Heart right ventricle (tissue), 16 donors: ENCODE measurements around the gene NAV3. TPM values are rescaled to one million over a fixed set of nuclear protein-coding genes. Genes with fewer than 3 reads are reported as not detected.

Source experiments
- ATAC-seq, 8 donors: fragments of 200-7000 bp; cut with Tn5 transposase; one replicate each; pipeline ENCODE4 v1.9.1; 2020; ENCODE audit warnings: mild to moderate bottlenecking in 8 of 8, moderate library complexity in 8 of 8, moderate number of reproducible peaks in 1 of 8
- DNase-seq, 2 donors: peaks; one replicate each; pipeline ENCODE4 v3.0.0-alpha.2; 2020
- H3K27ac ChIP-seq, 10 donors: fragments of 200-600 bp; sonication (generic) in 2 of 10; one replicate each; pipeline versions ENCODE4 v1.5.0 to v1.8.0; 2020 to 2022; ENCODE audit warnings: mild to moderate bottlenecking in 3 of 10
- H3K27me3 ChIP-seq, 7 donors: fragments of 200-600 bp; one replicate each; pipeline ENCODE4 v1.8.0; 2021 to 2022; ENCODE audit warnings: mild to moderate bottlenecking in 2 of 7
- H3K36me3 ChIP-seq, 9 donors: fragments of 200-600 bp; sonication (generic) in 1 of 9; one replicate each; pipeline versions ENCODE4 v1.5.0 to v1.8.0; 2020 to 2022; ENCODE audit warnings: mild to moderate bottlenecking in 2 of 9
- H3K4me1 ChIP-seq, 9 donors: fragments of 200-600 bp; sonication (generic) in 1 of 9; one replicate each; pipeline versions ENCODE4 v1.5.0 to v1.8.0; 2020 to 2022; ENCODE audit warnings: mild to moderate bottlenecking in 4 of 9
- H3K4me3 ChIP-seq, 10 donors: fragments of 200-600 bp; sonication (generic) in 2 of 10; one replicate each; pipeline versions ENCODE4 v1.5.0 to v1.8.0; 2020 to 2022; ENCODE audit warnings: mild to moderate bottlenecking in 7 of 10, moderate library complexity in 2 of 10
- H3K9me3 ChIP-seq, 11 donors: fragments of 200-600 bp in 10 of 11; sonication (generic) in 2 of 11; one replicate each; pipeline versions ENCODE4 v1.5.0 to v1.8.0; 2013 to 2022; ENCODE audit warnings: mild to moderate bottlenecking in 2 of 11, control low read depth in 1 of 11, moderate library complexity in 1 of 11
- WGBS, 2 donors: extraction: QIAGEN DNeasy Blood & Tissue Kit; methylation state at CpG; one replicate each; pipeline ENCODE4 v1.1.7; 2013; ENCODE audit warnings: inconsistent platforms in 1 of 2; 5-methylcytosine and 5-hydroxymethylcytosine counted together
- intact Hi-C, 10 donors: fragments of 100-400 bp; cut with DNase I; formaldehyde crosslinking; loops; one replicate each; pipeline versions ENCODE4 v1.11.1 to v1.14.2; 2022
- polyA plus RNA-seq, 2 donors: library from polyadenylated mRNA; stranded (reverse); fragments of 200-250 nt; gene quantifications; one replicate each; pipeline ENCODE4 v1.2.3, GENCODE V29; 2013
- total RNA-seq, 10 donors: library from RNA; stranded (reverse); fragmentation: NEBNext Ultra II Directional in 3 of 10; extraction: Animal tissue kit (Norgen Biotek cat#: 25700) in 3 of 10; gene quantifications; one replicate each; pipeline versions ENCODE4 v1.2.1 to v1.2.4, GENCODE V29; 2021 to 2023
- TF ChIP-seq, protein P1 (sequence below), 9 donors: fragments of 200-600 bp; sonication (generic) in 2 of 9; IDR thresholded peaks; one replicate each; pipeline versions ENCODE4 v1.5.0 to v1.8.0; 2021 to 2022; ENCODE audit warnings: antibody characterized with exemption in 9 of 9, mild to moderate bottlenecking in 5 of 9, moderate library complexity in 1 of 9
- donor health status: Arrhythmogenic right ventricular cardiomyopathy.
- donor health status: ischemic (EF 13 %, LVEDD 7.1; RV severe dilation, severe dysfunction).
- donor health status: healthy with polysubstance abuse.
- donor health status: DM: no; HTN: yes; CAD: no.
- donor health status: DM: no; HTN: no; CAD: no.
- donor health status: ischemic (EF 25% LVEDD 6.9; RV normal size, moderate dysfunction).
- donor health status: ischemic (EF 25% LVEDD 5.7; RV mildly dilated, moderate dysfunction).
- donor health status: healthy.
- donor health status: DM: yes; HTN: yes; CAD: no.
- donor health status: Ischemic cardiomyopathy.
- donor health status: ischemic (EF 35%, LVEDD 5.7; RV mildly dilated, moderate dysfunction).
- donor health status: nonischemic (EF 11% LVEDD 7.7; RV severe dilation, severe dysfunction).
- donor health status: DM: yes; HTN: yes; CAD: no.
- donor health status: PGD.
- donor health status: ischemic (EF 29% LVEDD 5.4; RV normal size, mild dysfunction).
- donor health status: nonischemic (EF 23%, LVEDD 6.1; RV moderate dilation, normal function).

NAV3 gene
- total and polyA plus RNA-seq, 12 donors, result 0.91 to 7.6 (median 4.6) TPM

DNA sequence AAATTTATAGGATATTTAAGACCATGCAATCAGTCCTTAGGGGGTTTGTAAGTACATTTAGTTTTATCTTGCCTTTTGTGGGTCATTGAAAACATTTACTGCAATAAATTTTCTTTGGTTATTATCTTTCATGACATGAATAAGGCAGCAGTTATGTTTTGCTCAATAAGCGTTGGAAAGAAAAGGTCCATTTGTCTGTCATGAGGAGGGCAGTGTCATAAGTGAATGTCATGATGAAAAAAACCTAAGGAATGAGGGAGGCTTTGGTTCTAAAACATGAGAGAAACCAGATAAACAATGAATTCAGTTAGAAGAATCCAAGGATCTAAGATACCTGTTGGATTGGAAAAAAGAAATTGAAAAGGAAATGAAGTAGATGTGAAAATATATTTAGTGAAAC, 209.4 kb downstream of the NAV3 start:
- H3K9me3 ChIP-seq, result peaks cover 0 to 20% (median 0%) of the 10 kb centered on the region in 11 donors
- 87 to 93% methylated on average over 1 of the region's 1 CpG for WGBS, 2 donors
- TF ChIP-seq, protein P1, sequence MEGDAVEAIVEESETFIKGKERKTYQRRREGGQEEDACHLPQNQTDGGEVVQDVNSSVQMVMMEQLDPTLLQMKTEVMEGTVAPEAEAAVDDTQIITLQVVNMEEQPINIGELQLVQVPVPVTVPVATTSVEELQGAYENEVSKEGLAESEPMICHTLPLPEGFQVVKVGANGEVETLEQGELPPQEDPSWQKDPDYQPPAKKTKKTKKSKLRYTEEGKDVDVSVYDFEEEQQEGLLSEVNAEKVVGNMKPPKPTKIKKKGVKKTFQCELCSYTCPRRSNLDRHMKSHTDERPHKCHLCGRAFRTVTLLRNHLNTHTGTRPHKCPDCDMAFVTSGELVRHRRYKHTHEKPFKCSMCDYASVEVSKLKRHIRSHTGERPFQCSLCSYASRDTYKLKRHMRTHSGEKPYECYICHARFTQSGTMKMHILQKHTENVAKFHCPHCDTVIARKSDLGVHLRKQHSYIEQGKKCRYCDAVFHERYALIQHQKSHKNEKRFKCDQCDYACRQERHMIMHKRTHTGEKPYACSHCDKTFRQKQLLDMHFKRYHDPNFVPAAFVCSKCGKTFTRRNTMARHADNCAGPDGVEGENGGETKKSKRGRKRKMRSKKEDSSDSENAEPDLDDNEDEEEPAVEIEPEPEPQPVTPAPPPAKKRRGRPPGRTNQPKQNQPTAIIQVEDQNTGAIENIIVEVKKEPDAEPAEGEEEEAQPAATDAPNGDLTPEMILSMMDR (IDR thresholded peaks at IDR 0.05), result no peak
- H3K36me3 ChIP-seq, result no peaks in the 10 kb centered on the region
- DNase-seq (no peak), ATAC-seq (no peak)
- no peaks in the 10 kb centered on the region for H3K27me3 ChIP-seq
- no peaks in the 10 kb centered on the region for H3K4me1 ChIP-seq
- no peak overlapping the region for H3K4me3 ChIP-seq
- intact Hi-C loops, result no loop called here
- no peak overlapping the region for H3K27ac ChIP-seq

DNA sequence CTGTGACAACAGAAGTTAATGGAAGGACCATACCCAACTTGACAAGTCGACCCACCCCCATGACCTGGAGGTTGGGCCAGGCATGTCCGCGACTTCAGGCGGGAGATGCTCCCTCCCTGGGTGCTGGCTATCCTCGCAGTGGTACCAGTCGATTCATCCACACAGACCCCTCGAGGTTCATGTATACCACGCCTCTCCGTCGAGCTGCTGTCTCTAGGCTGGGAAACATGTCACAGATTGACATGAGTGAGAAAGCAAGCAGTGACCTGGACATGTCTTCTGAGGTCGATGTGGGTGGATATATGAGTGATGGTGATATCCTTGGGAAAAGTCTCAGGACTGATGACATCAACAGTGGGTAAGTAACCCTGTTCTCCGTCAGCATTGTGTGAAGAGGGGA, 220.1 kb downstream of the NAV3 start:
- peaks cover 0 to 22% (median 8%) of the 10 kb centered on the region in 11 donors for H3K9me3 ChIP-seq
- no peaks in the 10 kb centered on the region for H3K27me3 ChIP-seq
- intact Hi-C loops, result no loop called here
- 92 to 93% methylated on average over 12 of the region's 12 CpGs for WGBS, 2 donors
- H3K4me3 ChIP-seq, result no peak overlapping the region
- no peaks in the 10 kb centered on the region for H3K4me1 ChIP-seq
- DNase-seq, result no peak
- TF ChIP-seq, protein P1 (IDR thresholded peaks at IDR 0.05), result no peak
- peak in 1 of 8 donors; percentile 13 for ATAC-seq
- peaks cover 0 to 4% (median 0%) of the 10 kb centered on the region in 9 donors for H3K36me3 ChIP-seq
- H3K27ac ChIP-seq, result no peak overlapping the region

DNA sequence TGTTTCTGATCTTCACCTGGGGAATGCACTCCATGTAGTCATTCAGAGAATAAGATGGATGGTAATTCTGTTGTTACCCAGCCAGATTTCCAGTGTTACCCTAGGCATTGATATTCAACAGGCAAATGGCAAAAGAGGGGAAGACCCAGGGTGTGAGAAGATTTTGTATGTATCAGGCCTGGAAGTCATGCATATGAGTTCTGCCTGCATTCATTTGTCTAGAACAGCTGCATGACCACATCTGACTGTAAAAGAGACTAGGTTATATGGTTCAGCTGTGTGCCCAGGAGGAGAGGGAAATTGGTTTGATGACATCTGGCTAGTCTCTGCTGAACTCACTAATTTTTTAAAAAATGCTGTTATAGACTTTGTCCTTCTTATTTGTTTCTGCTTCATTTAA, 224.9 kb downstream of the NAV3 start:
- TF ChIP-seq, protein P1 (IDR thresholded peaks at IDR 0.05), result no peak
- Histone ChIP-seq H3K4me3 (no peak overlapping the region), H3K36me3 (peaks cover 0 to 4% (median 0%) of the 10 kb centered on the region in 9 donors), H3K9me3 (no peaks in the 10 kb centered on the region), H3K27me3 (no peaks in the 10 kb centered on the region), H3K27ac (no peak overlapping the region), H3K4me1 (no peaks in the 10 kb centered on the region)
- intact Hi-C loops, result no loop called here
- no peak for ATAC-seq
- DNase-seq, result no peak

- 93 to 95% methylated on average over 1 of the region's 1 CpG for WGBS, 2 donors
Observed at GRCh38 chr12:78057075-78057474, 226.4 kb downstream of the NAV3 start.

More at GRCh38 chr12:78057075-78057474, 226.4 kb downstream of the NAV3 start:
- Histone ChIP-seq H3K4me1 (no peaks in the 10 kb centered on the region), H3K36me3 (no peaks in the 10 kb centered on the region), H3K9me3 (no peaks in the 10 kb centered on the region), H3K27ac (no peak overlapping the region), H3K4me3 (no peak overlapping the region), H3K27me3 (no peaks in the 10 kb centered on the region)
- ATAC-seq (no peak), DNase-seq (no peak)
- intact Hi-C loops, result no loop called here
- TF ChIP-seq, protein P1 (IDR thresholded peaks at IDR 0.05), result no peak
